Measurements from ENCODE around the gene NSMCE3.
"Not testable (repeated sequence)": the region's sequence is repeated elsewhere in the genome, so short reads cannot be mapped to it uniquely, and the experiment has no call there.

NSMCE3 gene

GRCh38 chr15:29268706-29269484 lies 727 bp downstream of the NSMCE3 start:
- DNase-seq, result peak; percentile 63

- no peak for DNase-seq
Observed at GRCh38 chr15:29266052-29266582, 3.5 kb downstream of the NSMCE3 start.

GRCh38 chr15:29263289-29263688 lies 6.3 kb downstream of the NSMCE3 start:
- DNase-seq, result no peak

GRCh38 chr15:29262738-29263137 lies 6.9 kb downstream of the NSMCE3 start:
- no peak for DNase-seq

GRCh38 chr15:29260896-29261295 lies 8.7 kb downstream of the NSMCE3 start:
- DNase-seq, result no peak

GRCh38 chr15:29259233-29259632 lies 10.4 kb downstream of the NSMCE3 start:
- no peak for DNase-seq

- DNase-seq, result no peak
Observed at GRCh38 chr15:29252234-29252633, 17.4 kb downstream of the NSMCE3 start.

- DNase-seq, result no peak
Observed at GRCh38 chr15:29244544-29244943, 25.1 kb downstream of the NSMCE3 start.

GRCh38 chr15:29244123-29244522 lies 25.5 kb downstream of the NSMCE3 start:
- DNase-seq, result no peak

- DNase-seq, result no peak
Observed at GRCh38 chr15:29242456-29243242, 27.0 kb downstream of the NSMCE3 start.

- DNase-seq, result no peak
Observed at GRCh38 chr15:29241207-29241606, 28.4 kb downstream of the NSMCE3 start.

GRCh38 chr15:29239395-29239794 lies 30.2 kb downstream of the NSMCE3 start:
- DNase-seq, result no peak

- DNase-seq, result no peak
Observed at GRCh38 chr15:29233566-29233965, 36.1 kb downstream of the NSMCE3 start.

- DNase-seq, result no peak
Observed at GRCh38 chr15:29226436-29227208, 43.0 kb downstream of the NSMCE3 start.

- DNase-seq, result no peak
Observed at GRCh38 chr15:29225534-29226234, 43.9 kb downstream of the NSMCE3 start.

- DNase-seq, result not testable (repeated sequence)
Observed at GRCh38 chr15:29224987-29225363, 44.6 kb downstream of the NSMCE3 start.

GRCh38 chr15:29224235-29224986 lies 45.2 kb downstream of the NSMCE3 start:
- DNase-seq, result not testable (repeated sequence)

GRCh38 chr15:29223640-29224039 lies 46.0 kb downstream of the NSMCE3 start:
- DNase-seq, result no peak

GRCh38 chr15:29222129-29222853 lies 47.3 kb downstream of the NSMCE3 start:
- DNase-seq, result no peak

- DNase-seq, result no peak
Observed at GRCh38 chr15:29220852-29221251, 48.8 kb downstream of the NSMCE3 start.

GRCh38 chr15:29216955-29217354 lies 52.7 kb downstream of the NSMCE3 start:
- no peak for DNase-seq
